Suppressor macrophage treated with lipopolysaccharide for 1 hour (primary cell): ENCODE results near the gene PRDM11.

Experiments
- DNase-seq, 3 donors: peaks; one replicate each; pipeline ENCODE4 v3.0.0-alpha.2; 2020 to 2022

Gene PRDM11

DNA sequence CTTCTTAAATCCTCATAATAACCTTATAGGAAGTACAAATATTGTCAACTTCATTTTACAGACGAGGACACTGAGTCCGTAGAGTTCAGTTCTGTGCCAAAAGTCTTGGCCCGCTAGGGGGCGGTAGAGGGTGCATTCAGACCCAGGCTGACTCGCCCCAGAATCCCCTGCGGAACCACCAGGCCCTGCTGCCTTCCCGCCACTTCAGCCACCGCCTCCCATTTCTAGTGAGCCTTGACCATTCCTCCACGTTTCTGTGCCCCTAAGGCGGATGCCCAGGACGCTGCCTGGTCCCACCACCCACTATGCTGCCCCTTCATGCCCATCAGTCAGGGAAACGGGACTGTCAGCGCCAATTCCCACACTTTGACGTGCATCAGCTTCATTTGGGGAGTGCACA, 120.6 kb downstream of the PRDM11 start:
- DNase-seq, result peak; percentile 20 to 43 (median 21)

DNA sequence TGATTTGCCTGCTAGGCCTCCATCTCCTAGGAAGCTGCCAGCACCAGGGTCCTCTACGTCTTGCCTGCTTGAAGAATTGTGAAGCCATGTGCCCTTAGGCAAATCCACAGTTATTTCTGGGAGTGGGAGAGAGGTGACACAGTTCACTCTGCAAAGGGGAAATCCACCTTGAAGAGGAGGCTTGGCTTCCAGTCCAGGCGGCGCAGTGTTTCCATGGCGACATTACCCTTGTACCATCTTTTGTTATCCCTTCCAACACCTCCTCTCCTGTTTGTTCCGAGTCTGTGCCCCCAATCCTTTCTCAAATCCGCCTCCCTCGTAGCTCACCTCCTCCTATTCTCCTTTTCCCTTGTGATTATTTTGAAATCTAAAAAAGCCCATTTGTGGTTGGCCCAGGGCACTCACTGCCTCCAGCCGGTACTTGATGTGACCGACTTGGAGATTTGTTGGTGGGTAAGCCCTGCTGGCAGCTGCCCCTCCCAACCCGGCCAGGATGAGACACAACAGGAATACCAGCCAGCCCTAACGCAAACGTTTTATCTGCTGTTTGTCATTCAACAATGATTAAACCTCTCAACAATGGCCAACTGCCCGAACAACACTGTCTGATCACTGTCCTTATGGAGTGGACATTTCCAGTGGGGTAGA, 121.3 kb downstream of the PRDM11 start:
- DNase-seq, result no peak

DNA sequence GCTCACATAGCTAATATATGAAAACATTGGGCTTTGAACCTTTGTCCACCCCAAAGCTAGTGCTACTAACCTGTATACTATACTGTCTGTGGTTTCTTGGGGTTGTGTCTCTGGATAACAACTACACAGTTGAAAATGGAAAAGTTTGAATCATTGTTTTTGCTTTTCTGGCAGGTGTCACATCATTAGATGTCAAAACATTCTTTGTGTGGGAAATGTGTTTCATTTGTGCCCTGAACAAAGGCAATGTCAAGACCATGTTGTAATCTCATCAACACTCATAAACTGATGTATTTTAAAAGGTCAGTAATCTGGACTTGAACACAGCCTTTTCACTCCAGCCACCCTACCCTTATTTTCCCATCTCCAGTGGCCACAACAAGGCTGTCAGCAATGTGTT, 123.2 kb downstream of the PRDM11 start:
- DNase-seq, result no peak

DNA sequence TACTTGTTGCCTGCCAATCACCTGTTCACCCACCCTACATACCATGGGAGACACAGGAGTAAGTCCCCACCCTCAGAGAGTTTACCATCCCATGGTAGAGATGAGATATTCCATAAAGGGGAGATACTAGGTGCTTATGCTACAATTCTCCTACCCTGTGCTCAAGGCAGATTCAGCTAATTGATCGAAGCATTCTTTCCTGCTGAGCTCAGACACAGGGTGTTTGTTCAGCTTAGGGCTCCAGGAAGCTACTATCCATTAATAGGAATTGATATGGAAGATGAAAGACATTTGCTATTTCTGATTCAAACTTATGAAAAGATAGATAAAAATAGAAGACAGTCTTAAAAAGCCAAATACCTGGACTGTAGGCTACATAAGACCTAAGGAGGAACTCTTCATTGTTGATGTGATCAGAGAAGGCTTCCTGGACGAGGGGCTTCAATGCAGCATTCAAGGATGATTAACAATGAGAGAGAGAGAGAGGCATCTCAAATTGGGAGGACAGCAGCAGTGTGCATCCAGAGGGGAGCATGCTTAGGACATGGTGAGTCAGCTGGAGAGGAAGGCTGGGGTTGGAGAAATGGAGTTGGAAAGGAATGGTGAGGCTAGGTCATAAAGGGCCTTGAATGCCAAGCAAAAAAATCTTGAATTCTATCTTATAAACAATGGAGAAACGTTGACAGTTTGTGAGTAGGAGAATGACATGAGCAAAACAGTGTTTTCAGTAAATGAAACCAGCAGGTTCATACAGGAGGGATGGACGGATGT, 124.7 kb downstream of the PRDM11 start:
- DNase-seq, result no peak

DNA sequence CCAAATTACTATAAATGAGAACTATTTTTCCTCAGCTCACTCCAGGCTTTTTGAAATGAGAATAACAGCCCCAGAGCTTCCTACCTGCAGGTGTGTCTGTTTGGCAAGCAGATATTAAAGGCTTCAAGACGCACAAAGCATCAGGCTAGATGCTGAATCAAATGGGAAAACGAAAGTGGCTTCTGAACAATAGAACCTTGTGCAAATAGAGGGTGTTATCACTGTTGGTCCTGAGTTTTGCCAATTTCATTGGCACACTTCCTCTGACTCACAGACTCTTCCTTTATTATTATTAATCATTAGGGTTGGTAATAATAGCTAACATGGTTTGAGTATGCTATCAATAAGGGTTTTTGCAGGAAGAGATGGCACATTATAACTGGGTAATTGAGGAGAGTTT, 126.3 kb downstream of the PRDM11 start:
- no peak for DNase-seq

DNA sequence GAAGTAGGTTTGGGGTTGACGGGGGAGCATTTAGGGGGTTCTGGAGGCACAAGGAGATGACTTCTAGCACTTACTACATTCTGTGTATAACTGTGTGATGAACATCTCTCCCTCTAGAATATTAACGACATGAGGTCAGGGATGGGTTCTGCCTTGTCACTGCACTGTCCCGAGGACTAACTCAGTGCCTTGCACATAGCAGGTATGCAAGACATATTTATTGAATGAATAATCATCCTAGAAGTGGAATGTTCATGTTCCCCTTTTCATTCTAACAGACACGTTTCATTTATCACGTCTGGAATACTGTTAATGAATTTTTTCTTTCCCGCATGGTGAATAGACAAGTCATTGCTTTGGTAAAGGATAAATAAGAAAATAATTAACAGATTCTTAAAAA, 127.1 kb downstream of the PRDM11 start:
- no peak for DNase-seq

DNA sequence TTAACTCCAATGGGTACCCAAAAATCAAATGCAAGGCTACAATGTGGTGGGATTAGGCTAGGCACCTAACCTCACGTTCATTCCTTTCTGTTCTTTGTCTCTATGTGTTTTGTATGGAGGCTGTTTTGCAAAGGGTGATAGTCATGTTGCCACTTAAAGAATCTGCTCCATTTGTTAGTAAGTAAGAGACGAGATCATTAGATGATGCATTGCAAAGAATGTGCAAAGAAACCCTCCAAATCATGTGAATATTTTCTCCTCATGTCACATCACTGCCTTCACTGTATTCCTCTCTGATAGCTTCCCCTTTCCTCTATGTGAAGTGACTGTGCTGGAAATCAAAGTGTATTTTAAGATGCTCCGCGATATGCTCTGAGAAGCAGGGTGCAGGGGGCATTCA, 127.8 kb downstream of the PRDM11 start:
- no peak for DNase-seq

DNA sequence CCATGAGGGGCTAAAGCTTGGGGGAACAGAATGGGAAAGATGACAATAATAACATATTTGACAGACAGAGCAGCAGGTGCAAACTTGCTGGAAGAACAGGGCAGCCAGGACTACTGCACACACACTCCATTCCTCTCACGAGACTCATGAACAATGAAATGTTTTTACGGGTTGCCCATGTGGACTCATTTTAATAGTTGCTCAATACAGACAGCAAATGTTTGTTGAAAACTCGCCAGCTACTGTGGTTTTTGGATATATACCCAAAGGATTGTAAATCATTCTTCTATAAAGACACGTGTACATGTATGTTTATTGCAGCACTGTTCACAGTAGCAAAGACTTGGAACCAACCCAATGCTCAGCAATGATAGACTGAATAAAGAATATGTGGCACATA, 129.4 kb downstream of the PRDM11 start:
- no peak for DNase-seq

DNA sequence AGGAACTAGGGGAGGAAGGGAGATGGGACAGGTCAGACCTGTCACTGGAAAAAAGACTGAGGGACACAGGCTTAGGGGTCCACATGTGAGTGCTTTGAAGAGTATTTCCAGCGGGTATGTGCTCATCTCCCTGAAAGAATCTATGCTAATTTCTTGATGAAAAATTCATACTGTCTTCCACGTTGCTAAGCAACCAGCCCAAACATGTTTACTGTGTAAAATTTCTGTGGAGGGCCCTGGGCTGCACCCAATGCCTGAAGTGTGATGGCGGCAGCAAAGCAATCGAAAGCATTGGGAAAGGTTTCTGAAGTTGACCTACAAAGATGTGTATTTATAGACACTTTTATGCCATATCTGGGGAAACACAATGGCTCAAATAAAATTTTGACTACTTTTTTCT, 132.3 kb downstream of the PRDM11 start:
- DNase-seq, result no peak

DNA sequence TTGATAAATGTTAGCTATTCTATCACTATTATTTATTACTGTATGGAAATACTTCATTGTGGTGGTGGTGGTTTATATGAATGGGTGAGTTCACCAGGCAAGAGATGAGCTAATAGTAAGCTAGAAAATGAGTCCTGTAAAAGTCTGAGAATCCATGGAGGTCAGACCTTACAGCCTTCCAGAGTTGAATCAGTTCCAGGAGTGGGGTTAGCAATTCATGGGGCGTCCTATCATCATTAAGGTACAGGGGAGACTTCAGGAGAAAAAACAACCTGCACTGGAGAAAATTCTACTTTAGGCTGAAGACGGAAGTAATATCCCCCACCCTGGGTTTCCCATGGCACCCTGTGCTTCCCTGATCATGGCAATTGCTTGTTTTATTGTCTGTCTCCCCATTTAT, 133.2 kb downstream of the PRDM11 start:
- no peak for DNase-seq

DNA sequence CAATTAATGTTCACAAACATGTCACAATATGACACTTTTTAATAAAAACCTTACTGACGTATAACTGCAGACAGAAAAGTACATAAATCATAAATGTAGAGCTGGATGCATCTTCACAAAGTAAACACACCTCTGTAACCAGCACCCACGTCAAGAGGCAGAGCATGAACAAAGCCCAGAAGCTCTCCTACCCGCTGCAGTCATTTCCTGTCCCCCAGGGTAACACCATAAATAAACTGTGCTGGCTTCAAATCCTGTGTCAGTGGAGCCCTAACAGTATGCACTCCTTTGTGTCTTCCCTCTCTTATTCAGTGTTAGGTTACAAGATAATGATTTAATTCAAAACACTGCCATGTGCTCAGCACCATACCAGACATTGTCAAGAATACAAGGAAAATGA, 134.0 kb downstream of the PRDM11 start:
- DNase-seq, result no peak

DNA sequence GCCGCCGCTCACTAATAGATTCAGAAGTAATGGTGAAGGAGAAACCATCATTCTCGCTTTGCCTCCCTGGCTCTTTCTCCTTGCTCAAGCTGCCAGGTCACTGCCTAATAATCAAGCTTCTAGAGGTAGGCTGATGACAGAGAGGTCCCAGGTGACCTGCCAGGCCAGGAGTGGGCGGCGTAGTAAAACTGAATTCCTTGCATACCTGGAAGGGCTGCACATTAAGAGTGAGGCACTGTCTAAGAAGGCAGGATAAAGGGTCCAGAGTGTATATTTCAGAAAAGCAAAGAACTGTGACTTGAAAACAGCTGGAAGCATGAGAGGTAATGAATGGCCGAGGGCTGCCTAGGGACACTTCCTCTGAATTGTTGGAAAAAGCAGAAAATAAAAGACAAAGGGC, 135.6 kb downstream of the PRDM11 start:
- no peak for DNase-seq
